Stimulated activated CD8-positive, alpha-beta memory T cell treated with anti-CD3 and anti-CD28 coated beads, Interleukin-4, amount 100 ng/mL, for 48 hours (primary cell): Measurements from ENCODE around the gene ENSA.
A peak's percentile ranks its signal among the peaks of the same experiment; 100 is the strongest.
"Not testable (repeated sequence)": the region's sequence is repeated elsewhere in the genome, so short reads cannot be mapped to it uniquely, and the experiment has no call there.

Source experiments
- DNase-seq: peaks from one replicate; pipeline ENCODE4 v3.0.0-alpha.2; 2020

The ENSA gene

GRCh38 chr1:150621497-150622302, 7.7 kb downstream of the ENSA start:
- peak; percentile 62 for DNase-seq

GRCh38 chr1:150620919-150621318, 8.5 kb downstream of the ENSA start:
- DNase-seq: no peak

GRCh38 chr1:150619576-150620509, 9.6 kb downstream of the ENSA start:
- DNase-seq: no peak

GRCh38 chr1:150615346-150616201, 13.8 kb downstream of the ENSA start:
- DNase-seq: peak; percentile 49

GRCh38 chr1:150613061-150613920, 16.1 kb downstream of the ENSA start:
- peak; percentile 59 for DNase-seq

GRCh38 chr1:150612014-150612345, 17.4 kb downstream of the ENSA start:
- DNase-seq: no peak

- no peak for DNase-seq
These were observed 18.8 kb downstream of the ENSA start for GRCh38 chr1:150610576-150610975.

- DNase-seq: no peak
These were observed 19.7 kb downstream of the ENSA start for GRCh38 chr1:150609732-150610131.

- DNase-seq: no peak
These were observed 22.8 kb downstream of the ENSA start for GRCh38 chr1:150606463-150607142.

- not testable (repeated sequence) for DNase-seq
These were observed 24.0 kb downstream of the ENSA start for GRCh38 chr1:150605451-150605731.

GRCh38 chr1:150604226-150604588, 25.2 kb downstream of the ENSA start:
- no peak for DNase-seq

- no peak for DNase-seq
These were observed 25.7 kb downstream of the ENSA start for GRCh38 chr1:150603711-150604110.

- DNase-seq: not testable (repeated sequence)
These were observed 27.0 kb downstream of the ENSA start for GRCh38 chr1:150602372-150602771.

GRCh38 chr1:150601540-150601939, 27.9 kb downstream of the ENSA start:
- no peak for DNase-seq

- not testable (repeated sequence) for DNase-seq
These were observed 31.1 kb downstream of the ENSA start for GRCh38 chr1:150598346-150598745.

- DNase-seq: no peak
These were observed 32.4 kb downstream of the ENSA start for GRCh38 chr1:150596976-150597375.

GRCh38 chr1:150596095-150596892, 33.1 kb downstream of the ENSA start:
- DNase-seq: no peak

- DNase-seq: no peak
These were observed 47.0 kb downstream of the ENSA start for GRCh38 chr1:150582371-150582770.

GRCh38 chr1:150581962-150582361, 47.5 kb downstream of the ENSA start:
- not testable (repeated sequence) for DNase-seq

GRCh38 chr1:150581437-150581836, 48.0 kb downstream of the ENSA start:
- DNase-seq: not testable (repeated sequence)

GRCh38 chr1:150580966-150581365, 48.4 kb downstream of the ENSA start:
- DNase-seq: not testable (repeated sequence)
